Measurements from ENCODE around the gene DENND2A. TPM values are rescaled to one million over a fixed set of nuclear protein-coding genes. Genes with fewer than 3 reads are reported as not detected.

Gene DENND2A
- total and polyA plus RNA-seq, 2 of the 4 experiments (the other 2 are of a cell fraction): 7.5 to 10.3 TPM

- Histone ChIP-seq H3K27ac (ENCODE audit: insufficient read depth, low read length) (no peak overlapping the region), H3K4me2 (ENCODE audit: low read depth, low read length) (no peak overlapping the region), H3K4ac (ENCODE audit: low read depth, low read length) (no peak overlapping the region), H3K4me3 (ENCODE audit: insufficient read depth, low read depth, low read length) (no peak overlapping the region), H2BK20ac (ENCODE audit: low read depth, low read length) (no peak overlapping the region), H3K9ac (ENCODE audit: low read depth, low read length) (no peak overlapping the region), H2BK15ac (ENCODE audit: low read depth, low read length) (no peak overlapping the region), H3K9me1 (ENCODE audit: insufficient read depth, low read length) (0 out of 2 replicates have a peak, but pooled peaks cover 4% of the 10 kb centered on the region), H3K27me3 (ENCODE audit: control insufficient read depth, insufficient read depth, low read length) (peaks cover 11% of the 10 kb centered on the region), H3K9me3 (ENCODE audit: control insufficient read depth, insufficient read depth, low read length) (no peaks in the 10 kb centered on the region), H2AFZ (replicated peaks; ENCODE audit: low read length, poor library complexity) (no peak overlapping the region), H2AK9ac (replicated peaks; ENCODE audit: low read depth, low read length, poor library complexity) (no peak overlapping the region), H3K36me3 (ENCODE audit: control insufficient read depth, insufficient read depth, low read length) (no peaks in the 10 kb centered on the region), H4K5ac (ENCODE audit: low read depth, low read length) (no peak overlapping the region), H2BK5ac (ENCODE audit: low read depth, low read length, poor library complexity, severe bottlenecking) (no peak overlapping the region), H3K4me1 (ENCODE audit: control insufficient read depth, insufficient read depth, low read length) (no peaks in the 10 kb centered on the region), H2BK120ac (ENCODE audit: low read depth, low read length) (no peak overlapping the region), H2AK5ac (ENCODE audit: low read depth, low read length) (no peak overlapping the region), H3K18ac (ENCODE audit: low read depth, low read length) (no peak overlapping the region), H4K91ac (ENCODE audit: insufficient read depth, low read depth, low read length) (no peak overlapping the region), H4K20me1 (ENCODE audit: insufficient read depth, low read length) (no peaks in the 10 kb centered on the region), H3K56ac (ENCODE audit: extremely low read depth, insufficient read depth, low read length) (no peak overlapping the region), H3K79me1 (ENCODE audit: low read depth in 1 of 2, low read length in 2 of 2) (no peaks in the 10 kb centered on the region), H3K14ac (replicated peaks; ENCODE audit: low read depth, low read length) (no peak overlapping the region), H4K8ac (ENCODE audit: low read depth in 2 of 2, low read length in 2 of 2) (no peak overlapping the region), H3K23ac (ENCODE audit: low read depth, low read length) (no peak overlapping the region)
- no CpG with 5 or more reads among the region's 3 CpGs for WGBS, 2 experiments (ENCODE audit: extremely low coverage in 2 of 2, insufficient read length in 1 of 2)
- no peak for ATAC-seq (ENCODE audit: low read depth)
- intact Hi-C loops (cut with micrococcal nuclease): no loop called here
- BruUV-seq (replicated peaks): no TSS peak
- CTCF ChIA-PET: no interaction called here
- dilution Hi-C loops (cut with HindIII; ENCODE audit: low sequenced_read_pairs, unreplicated experiment): no loop called here
- no peak for TF ChIP-seq USF2 (IDR thresholded peaks at IDR 0.05; ENCODE audit: low read depth, low read length)
- no peak for TF ChIP-seq RFX5 (IDR thresholded peaks at IDR 0.05; ENCODE audit: low read depth, low read length)
- TF ChIP-seq RAD21 (IDR thresholded peaks at IDR 0.05; ENCODE audit: low read length): no peak
- TF ChIP-seq CHD1 (IDR thresholded peaks at IDR 0.05; ENCODE audit: low read depth, low read length): no peak
- no peak for TF ChIP-seq FOS (IDR thresholded peaks at IDR 0.05; ENCODE audit: low read depth, low read length)
- no peak for TF ChIP-seq SMC3 (IDR thresholded peaks at IDR 0.05; ENCODE audit: low read depth, low read length)
- no peak for TF ChIP-seq MAFK (IDR thresholded peaks at IDR 0.05; ENCODE audit: low read depth, low read length)
- TF ChIP-seq CEBPB (IDR thresholded peaks at IDR 0.05; ENCODE audit: low read depth, low read length): no peak
- no peak for TF ChIP-seq BHLHE40 (IDR thresholded peaks at IDR 0.05; ENCODE audit: low read depth, low read length)
- TF ChIP-seq POLR2A (IDR thresholded peaks at IDR 0.05; ENCODE audit: low read depth, low read length): no peak
- no peak for TF ChIP-seq MXI1 (IDR thresholded peaks at IDR 0.05; ENCODE audit: borderline replicate concordance, low read depth, low read length)
- TF ChIP-seq ELK1 (IDR thresholded peaks at IDR 0.05; ENCODE audit: borderline replicate concordance, low read depth, low read length): no peak
- TF ChIP-seq, protein P1, sequence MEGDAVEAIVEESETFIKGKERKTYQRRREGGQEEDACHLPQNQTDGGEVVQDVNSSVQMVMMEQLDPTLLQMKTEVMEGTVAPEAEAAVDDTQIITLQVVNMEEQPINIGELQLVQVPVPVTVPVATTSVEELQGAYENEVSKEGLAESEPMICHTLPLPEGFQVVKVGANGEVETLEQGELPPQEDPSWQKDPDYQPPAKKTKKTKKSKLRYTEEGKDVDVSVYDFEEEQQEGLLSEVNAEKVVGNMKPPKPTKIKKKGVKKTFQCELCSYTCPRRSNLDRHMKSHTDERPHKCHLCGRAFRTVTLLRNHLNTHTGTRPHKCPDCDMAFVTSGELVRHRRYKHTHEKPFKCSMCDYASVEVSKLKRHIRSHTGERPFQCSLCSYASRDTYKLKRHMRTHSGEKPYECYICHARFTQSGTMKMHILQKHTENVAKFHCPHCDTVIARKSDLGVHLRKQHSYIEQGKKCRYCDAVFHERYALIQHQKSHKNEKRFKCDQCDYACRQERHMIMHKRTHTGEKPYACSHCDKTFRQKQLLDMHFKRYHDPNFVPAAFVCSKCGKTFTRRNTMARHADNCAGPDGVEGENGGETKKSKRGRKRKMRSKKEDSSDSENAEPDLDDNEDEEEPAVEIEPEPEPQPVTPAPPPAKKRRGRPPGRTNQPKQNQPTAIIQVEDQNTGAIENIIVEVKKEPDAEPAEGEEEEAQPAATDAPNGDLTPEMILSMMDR (conservative IDR thresholded peaks at IDR 0.05; ENCODE audit: low read depth, low read length): no peak
- TF ChIP-seq NFE2L2 (IDR thresholded peaks at IDR 0.05; ENCODE audit: low read depth, low read length): no peak
- TF ChIP-seq RCOR1 (IDR thresholded peaks at IDR 0.05; ENCODE audit: insufficient replicate concordance, low read length): no peak
- no peak for DNase-seq
- in situ Hi-C loops (cut with MboI; ENCODE audit: low sequenced_read_pairs): no loop called here
- POLR2A ChIA-PET (ENCODE audit: unreplicated experiment): no interaction called here
Observed at GRCh38 chr7:140484479-140484878, 156.1 kb downstream of the DENND2A start.

All from IMR-90 (cell line).